SU-DHL-6 (cell line): ENCODE data around the gene RUNX2.
"Not testable (repeated sequence)": the region's sequence is repeated elsewhere in the genome, so short reads cannot be mapped to it uniquely, and the experiment has no call there.

Experiments
- H2AFZ ChIP-seq: fragments of 200-600 bp; sonication (generic); 2 replicates; pipeline ENCODE4 v1.6.1; 2014; ENCODE audit warnings: low read depth, mild to moderate bottlenecking, moderate library complexity, mixed read lengths, antibody characterized with exemption, low read length; ENCODE audit not compliant: severe bottlenecking
- H3F3A ChIP-seq: fragments of 200-600 bp; shearing (Covaris generic); 2 replicates; pipeline ENCODE4 v1.6.0; 2016; ENCODE audit warnings: antibody characterized with exemption, mild to moderate bottlenecking; ENCODE audit not compliant: insufficient read depth
- H3K27ac ChIP-seq: fragments of 200-600 bp; sonication (generic); 2 replicates; pipeline ENCODE4 v1.5.1; 2016; ENCODE audit warnings: low read depth, mild to moderate bottlenecking, low read length, moderate library complexity, mixed read lengths
- H3K27me3 ChIP-seq: fragments of 200-600 bp; sonication (generic), shearing (Covaris generic); 2 replicates; pipeline ENCODE4 v1.6.0; 2014; ENCODE audit warnings: mild to moderate bottlenecking, low read length
- H3K36me3 ChIP-seq: fragments of 200-600 bp; sonication (generic); 2 replicates; pipeline ENCODE4 v1.6.1; 2014; ENCODE audit warnings: mild to moderate bottlenecking, low read length, mixed read lengths
- H3K4me2 ChIP-seq: fragments of 300-600, 200-600 bp; shearing (Covaris generic), sonication (generic); 2 replicates; pipeline ENCODE4 v1.6.0; 2014; ENCODE audit warnings: low read length, low read depth, mild to moderate bottlenecking; ENCODE audit not compliant: poor library complexity, severe bottlenecking
- H3K4me3 ChIP-seq: fragments of 200-600 bp; sonication (generic); 2 replicates; pipeline ENCODE4 v1.5.1; 2014; ENCODE audit warnings: antibody characterized with exemption, low read length, mild to moderate bottlenecking, mixed read lengths; ENCODE audit not compliant: insufficient read depth, poor library complexity, severe bottlenecking
- H3K79me2 ChIP-seq: fragments of 200-600 bp; sonication (generic); 2 replicates; pipeline ENCODE4 v1.6.1; 2014; ENCODE audit warnings: mild to moderate bottlenecking, low read length, moderate library complexity; ENCODE audit not compliant: insufficient read depth
- H3K9ac ChIP-seq: fragments of 200-600 bp; sonication (generic); 2 replicates; pipeline ENCODE4 v1.7.0; 2014; ENCODE audit warnings: mild to moderate bottlenecking, low read length
- H3K9me2 ChIP-seq: fragments of 200-600 bp; sonication (generic); replicated peaks from 2 replicates; pipeline ENCODE4 v1.6.1; 2014; ENCODE audit warnings: low read length; ENCODE audit not compliant: insufficient read depth
- H3K9me3 ChIP-seq: fragments of 200-600 bp; sonication (generic); 2 replicates; pipeline ENCODE4 v1.6.1; 2014; ENCODE audit warnings: low read length, mixed read lengths; ENCODE audit not compliant: insufficient read depth
- H4K20me1 ChIP-seq: fragments of 200-600 bp; sonication (generic); 2 replicates; pipeline ENCODE4 v1.6.1; 2014; ENCODE audit warnings: low read depth, mild to moderate bottlenecking, antibody characterized with exemption, low read length, moderate library complexity, mixed read lengths
- CTCF ChIP-seq: fragments of 200-600 bp; sonication (generic); IDR thresholded peaks from one replicate; pipeline ENCODE4 v1.5.1; 2017; ENCODE audit warnings: antibody characterized with exemption, mild to moderate bottlenecking, low read length, moderate library complexity; ENCODE audit not compliant: insufficient read depth, poor library complexity, severe bottlenecking
- EZH2phosphoT487 ChIP-seq: fragments of 200-600 bp; sonication (generic), shearing (Covaris generic); conservative IDR thresholded peaks from 2 replicates; pipeline ENCODE4 v1.6.1; 2018; ENCODE audit warnings: mild to moderate bottlenecking, antibody characterized with exemption, low read length, moderate library complexity, mixed read lengths

RUNX2 gene

GRCh38 chr6:45293306-45293705, 34.8 kb upstream of the RUNX2 start:
- no peaks in the 10 kb centered on the region for H3K79me2 ChIP-seq
- H4K20me1 ChIP-seq, result 0 out of 2 replicates have a peak, but pooled peaks cover 5% of the 10 kb centered on the region
- H3K4me2 ChIP-seq, result no peak overlapping the region
- no peak overlapping the region for H3K27ac ChIP-seq
- no peak overlapping the region for H2AFZ ChIP-seq
- no peaks in the 10 kb centered on the region for H3K36me3 ChIP-seq
- H3F3A ChIP-seq, result no peaks in the 10 kb centered on the region
- no peak overlapping the region for H3K9ac ChIP-seq
- TF ChIP-seq EZH2phosphoT487 (no peak), CTCF (no peak)
- H3K27me3 ChIP-seq, result no peaks in the 10 kb centered on the region
- H3K9me2 ChIP-seq, result no peaks in the 10 kb centered on the region
- H3K9me3 ChIP-seq, result no peaks in the 10 kb centered on the region
- no peak overlapping the region for H3K4me3 ChIP-seq

- H3K9me3 ChIP-seq, H3K9me2 ChIP-seq, H3K9ac ChIP-seq, H3K4me3 ChIP-seq, H3K36me3 ChIP-seq, H3K27me3 ChIP-seq, H3F3A ChIP-seq, H3K27ac ChIP-seq, H4K20me1 ChIP-seq, H3K79me2 ChIP-seq, H2AFZ ChIP-seq, H3K4me2 ChIP-seq: not testable (repeated sequence)
These were observed 33.9 kb upstream of the RUNX2 start for GRCh38 chr6:45294065-45294701.

GRCh38 chr6:45297320-45297719, 30.8 kb upstream of the RUNX2 start:
- TF ChIP-seq CTCF (no peak), EZH2phosphoT487 (no peak)
- H3K9me3 ChIP-seq, result no peaks in the 10 kb centered on the region
- H3K9me2 ChIP-seq, result no peaks in the 10 kb centered on the region

GRCh38 chr6:45299096-45299581, 29.0 kb upstream of the RUNX2 start:
- Histone ChIP-seq H3K79me2 (no peaks in the 10 kb centered on the region), H3K4me2 (no peak overlapping the region), H3K9ac (no peak overlapping the region), H3K27me3 (no peaks in the 10 kb centered on the region), H4K20me1 (0 out of 2 replicates have a peak, but pooled peaks cover 5% of the 10 kb centered on the region), H2AFZ (no peak overlapping the region), H3K27ac (no peak overlapping the region), H3F3A (no peaks in the 10 kb centered on the region), H3K9me2 (no peaks in the 10 kb centered on the region), H3K9me3 (no peaks in the 10 kb centered on the region), H3K36me3 (no peaks in the 10 kb centered on the region), H3K4me3 (no peak overlapping the region)
- TF ChIP-seq CTCF (no peak), EZH2phosphoT487 (no peak)

More at GRCh38 chr6:45297320-45297719, 30.8 kb upstream of the RUNX2 start:
- Histone ChIP-seq H3K36me3 (no peaks in the 10 kb centered on the region), H2AFZ (no peak overlapping the region), H3K9ac (no peak overlapping the region), H3K4me3 (no peak overlapping the region), H3K79me2 (no peaks in the 10 kb centered on the region), H3K4me2 (no peak overlapping the region), H4K20me1 (0 out of 2 replicates have a peak, but pooled peaks cover 5% of the 10 kb centered on the region), H3K27me3 (no peaks in the 10 kb centered on the region), H3F3A (no peaks in the 10 kb centered on the region), H3K27ac (no peak overlapping the region)
